GM12878 (cell line): ENCODE measurements around the gene MROH8.

Source experiments
- ATF3 ChIP-seq: IDR thresholded peaks from 2 replicates; pipeline ENCODE4 v1.6.1; 2011; ENCODE audit warnings: low read depth, mild to moderate bottlenecking, low read length, moderate library complexity, borderline replicate concordance; ENCODE audit errors: extremely low read depth
- ATF7 ChIP-seq: fragments of 450-650 bp; IDR thresholded peaks from 2 replicates; pipeline ENCODE4 v1.6.1; 2016; ENCODE audit warnings: low read depth, mild to moderate bottlenecking
- POLR2A ChIP-seq: IDR thresholded peaks from 2 replicates; pipeline ENCODE4 v1.6.1; 2011; ENCODE audit warnings: low read depth, mild to moderate bottlenecking, low read length

- no peak for TF ChIP-seq ATF3
- no peak for TF ChIP-seq POLR2A
- no peak for TF ChIP-seq ATF7
Observed at GRCh38 chr20:37219751-37220668, 40.7 kb upstream of the MROH8 start.
